Measurements from ENCODE around the gene IL26.

GRCh38 chr12:68245180-68246021, 19.8 kb upstream of the IL26 start:
- TF ChIP-seq EZH2 (IDR thresholded peaks at IDR 0.05) = no peak
- TF ChIP-seq POLR2AphosphoS5 (IDR thresholded peaks at IDR 0.05; ENCODE audit: borderline replicate concordance, low read depth, low read length) = no peak
- no peak for TF ChIP-seq FOXP2 (optimal IDR thresholded peaks at IDR 0.05; ENCODE audit: control extremely low read depth, extremely low read length, insufficient read depth)
